Pancreas (tissue), 10 donors: ENCODE measurements around the gene VAV2. TPM values are rescaled to one million over a fixed set of nuclear protein-coding genes. Genes with fewer than 3 reads are reported as not detected.

Experiments used
- ATAC-seq, 4 donors: fragments of 200-7000 bp; cut with Tn5 transposase; one replicate each; pipeline versions ENCODE4 v1.8.0 to v1.9.1; 2020; ENCODE audit warnings: mild to moderate bottlenecking in 4 of 4, moderate library complexity in 4 of 4
- DNase-seq, 6 donors: peaks; one replicate each; pipeline ENCODE4 v3.0.0-alpha.2; 2020
- FAIRE-seq: peaks from 2 replicates; lab custom pipeline; 2012; peaks lifted over from hg19 to GRCh38; lab: Jason Lieb, UNC
- H3K27ac ChIP-seq, 4 donors: fragments of 200-600 bp; sonication (generic); 1 replicate in 3 of 4; 2 replicates in 1 of 4; pipeline versions ENCODE4 v1.5.0 to v1.8.0; 2020
- H3K27me3 ChIP-seq, 4 donors: fragments of 200-600 bp; one replicate each; pipeline ENCODE4 v1.8.0; 2021
- H3K36me3 ChIP-seq, 3 donors: fragments of 200-600 bp; sonication (generic) in 1 of 3; one replicate each; pipeline versions ENCODE4 v1.5.0 to v1.8.0; 2020 to 2021
- H3K4me1 ChIP-seq, 3 donors: fragments of 200-600 bp; one replicate each; pipeline ENCODE4 v1.8.0; 2021
- H3K4me3 ChIP-seq, 4 donors: fragments of 200-600 bp; sonication (generic) in 2 of 4; one replicate each; pipeline versions ENCODE4 v1.5.0 to v1.8.0; 2020 to 2021
- H3K9me3 ChIP-seq, 4 donors: fragments of 200-600 bp; one replicate each; pipeline ENCODE4 v1.8.0; 2021
- WGBS, 2 donors: extraction: QIAGEN DNeasy Blood & Tissue Kit; methylation state at CpG; one replicate each; pipeline ENCODE4 v1.1.7; 2013; 5-methylcytosine and 5-hydroxymethylcytosine counted together
- intact Hi-C, 3 donors: fragments of 100-400 bp; cut with DNase I; formaldehyde crosslinking; loops; one replicate each; pipeline versions ENCODE4 v1.11.1 to v1.14.2; 2022
- polyA plus RNA-seq, 2 donors: library from polyadenylated mRNA; stranded (reverse); fragments of 200-250 nt; gene quantifications; one replicate each; pipeline ENCODE4 v1.2.3, GENCODE V29; 2013
- total RNA-seq, 6 donors: library from RNA; stranded (reverse); fragmentation: NEBNext Ultra II Directional in 4 of 6; extraction: Animal tissue kit (Norgen Biotek cat#: 25700) in 4 of 6; gene quantifications; one replicate each; pipeline versions ENCODE4 v1.2.1 to v1.2.4, GENCODE V29; 2021 to 2023
- TF ChIP-seq, protein P1 (sequence below), 4 donors: fragments of 200-600 bp; sonication (generic) in 3 of 4; IDR thresholded peaks; one replicate each; pipeline versions ENCODE4 v1.5.0 to v1.8.0; 2021; ENCODE audit warnings: antibody characterized with exemption in 4 of 4
- donor health status: healthy with polysubstance abuse.
- donor health status: DM: no; HTN: no; CAD: no; lungs with moderate emphysema.
- donor health status: DM: no; HTN: no; CAD: no.
- donor health status: control.
- donor health status: control.
- donor health status: Bipolar disorder and iron deficiency.
- donor health status: DM: yes; HTN: yes; CAD: no.
- donor health status: DM: no; HTN: no; CAD: no.
- donor health status: DM: no; HTN: no; CAD: no.
- donor health status: DM: yes; HTN: yes; CAD: no.

Gene VAV2
- total and polyA plus RNA-seq, 8 donors = 20.5 to 41.0 (median 33.6) TPM

DNA sequence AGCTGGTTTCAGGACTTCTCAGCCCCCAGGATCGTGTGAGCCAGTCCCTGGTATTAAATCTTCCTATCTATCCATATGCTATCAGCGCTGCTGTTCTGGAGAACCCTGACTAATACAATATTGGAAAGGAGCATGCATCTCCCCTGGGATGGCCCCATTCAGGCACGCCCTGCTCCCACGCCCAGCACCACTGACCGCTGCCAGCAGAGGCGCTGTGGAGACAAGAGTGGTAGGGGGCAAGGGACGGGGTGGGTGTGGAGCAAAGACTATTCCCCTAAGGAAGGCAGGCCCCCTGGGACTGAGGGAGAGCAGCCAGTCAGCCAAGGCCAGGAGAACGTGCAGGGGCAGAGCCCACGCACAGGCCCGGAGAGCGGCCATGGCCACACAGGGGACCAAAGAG lies 116.0 kb downstream of the VAV2 start:
- no peaks in the 10 kb centered on the region for H3K9me3 ChIP-seq
- no peak overlapping the region for H3K4me3 ChIP-seq
- no peak for FAIRE-seq
- no peaks in the 10 kb centered on the region for H3K27me3 ChIP-seq
- no peaks in the 10 kb centered on the region for H3K36me3 ChIP-seq
- H3K27ac ChIP-seq = no peak overlapping the region
- TF ChIP-seq, protein P1, sequence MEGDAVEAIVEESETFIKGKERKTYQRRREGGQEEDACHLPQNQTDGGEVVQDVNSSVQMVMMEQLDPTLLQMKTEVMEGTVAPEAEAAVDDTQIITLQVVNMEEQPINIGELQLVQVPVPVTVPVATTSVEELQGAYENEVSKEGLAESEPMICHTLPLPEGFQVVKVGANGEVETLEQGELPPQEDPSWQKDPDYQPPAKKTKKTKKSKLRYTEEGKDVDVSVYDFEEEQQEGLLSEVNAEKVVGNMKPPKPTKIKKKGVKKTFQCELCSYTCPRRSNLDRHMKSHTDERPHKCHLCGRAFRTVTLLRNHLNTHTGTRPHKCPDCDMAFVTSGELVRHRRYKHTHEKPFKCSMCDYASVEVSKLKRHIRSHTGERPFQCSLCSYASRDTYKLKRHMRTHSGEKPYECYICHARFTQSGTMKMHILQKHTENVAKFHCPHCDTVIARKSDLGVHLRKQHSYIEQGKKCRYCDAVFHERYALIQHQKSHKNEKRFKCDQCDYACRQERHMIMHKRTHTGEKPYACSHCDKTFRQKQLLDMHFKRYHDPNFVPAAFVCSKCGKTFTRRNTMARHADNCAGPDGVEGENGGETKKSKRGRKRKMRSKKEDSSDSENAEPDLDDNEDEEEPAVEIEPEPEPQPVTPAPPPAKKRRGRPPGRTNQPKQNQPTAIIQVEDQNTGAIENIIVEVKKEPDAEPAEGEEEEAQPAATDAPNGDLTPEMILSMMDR (IDR thresholded peaks at IDR 0.05) = no peak
- 90% methylated on average over 11 of the region's 11 CpGs for WGBS, 2 donors
- intact Hi-C loops = no loop called here
- ATAC-seq = peak in 1 of 4 donors; percentile 9
- peaks cover 2 to 6% (median 4%) of the 10 kb centered on the region in 3 donors for H3K4me1 ChIP-seq
- no peak for DNase-seq

GRCh38 chr9:133875131-133875530 lies 117.0 kb downstream of the VAV2 start:
- H3K9me3 ChIP-seq = no peaks in the 10 kb centered on the region
- no peak for DNase-seq
- H3K27me3 ChIP-seq = no peaks in the 10 kb centered on the region
- no peak overlapping the region for H3K4me3 ChIP-seq
- intact Hi-C loops = no loop called here
- WGBS, 2 donors = 87% methylated on average over 11 of the region's 11 CpGs
- H3K36me3 ChIP-seq = no peaks in the 10 kb centered on the region
- H3K27ac ChIP-seq = no peak overlapping the region
- ATAC-seq = no peak
- TF ChIP-seq, protein P1 (IDR thresholded peaks at IDR 0.05) = no peak
- peaks cover 0 to 2% (median 0%) of the 10 kb centered on the region in 3 donors for H3K4me1 ChIP-seq
- no peak for FAIRE-seq

- intact Hi-C loops = no loop called here
- H3K4me1 ChIP-seq = peaks cover 0 to 6% (median 0%) of the 10 kb centered on the region in 3 donors
- TF ChIP-seq, protein P1 (IDR thresholded peaks at IDR 0.05) = no peak
- no peak overlapping the region for H3K27ac ChIP-seq
- FAIRE-seq (no peak), DNase-seq (no peak), ATAC-seq (no peak)
- 88 to 91% methylated on average over 10 of the region's 10 CpGs for WGBS, 2 donors
- no peaks in the 10 kb centered on the region for H3K36me3 ChIP-seq
- H3K27me3 ChIP-seq = no peaks in the 10 kb centered on the region
- H3K4me3 ChIP-seq = no peak overlapping the region
- H3K9me3 ChIP-seq = no peaks in the 10 kb centered on the region
Measured at GRCh38 chr9:133874659-133875058, 117.5 kb downstream of the VAV2 start.

GRCh38 chr9:133874060-133874657 lies 118.0 kb downstream of the VAV2 start:
- no peak for DNase-seq
- intact Hi-C loops = no loop called here
- peaks cover 0 to 7% (median 0%) of the 10 kb centered on the region in 3 donors for H3K4me1 ChIP-seq
- H3K27ac ChIP-seq = no peak overlapping the region
- H3K4me3 ChIP-seq = no peak overlapping the region
- no peaks in the 10 kb centered on the region for H3K27me3 ChIP-seq
- no peaks in the 10 kb centered on the region for H3K36me3 ChIP-seq
- peak in 1 of 4 donors; percentile 25 for ATAC-seq
- no peaks in the 10 kb centered on the region for H3K9me3 ChIP-seq
- TF ChIP-seq, protein P1 (IDR thresholded peaks at IDR 0.05) = no peak
- no peak for FAIRE-seq
- WGBS, 2 donors = 86 to 91% methylated on average over 14 of the region's 14 CpGs

DNA sequence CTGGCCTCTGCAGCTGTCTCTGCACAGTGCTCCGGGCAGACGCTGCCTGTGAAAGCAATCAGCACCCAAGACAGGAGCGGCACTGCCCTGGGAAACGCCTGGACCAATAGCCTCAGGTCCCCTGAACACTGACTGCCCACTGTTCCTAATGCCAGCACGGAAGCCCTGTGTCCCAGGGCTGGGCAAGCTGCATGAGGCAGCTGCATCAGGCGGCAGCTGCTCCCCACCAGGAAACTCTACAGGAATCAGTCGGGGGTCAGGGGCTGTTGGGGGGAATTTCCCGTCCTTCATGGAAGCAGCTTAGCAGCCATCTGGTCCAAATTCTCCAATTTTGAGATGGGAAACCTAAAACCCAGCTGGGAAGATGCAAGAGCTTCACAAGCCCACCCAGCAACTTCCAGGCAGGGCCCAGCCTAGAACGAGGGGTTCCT lies 118.6 kb downstream of the VAV2 start:
- no peak for FAIRE-seq

More for the DNA sequence above, 118.6 kb downstream of the VAV2 start:
- ATAC-seq (no peak), DNase-seq (no peak)
- WGBS, 2 donors = 89 to 93% methylated on average over 9 of the region's 9 CpGs
- peaks cover 0 to 7% (median 0%) of the 10 kb centered on the region in 3 donors for H3K4me1 ChIP-seq
- H3K4me3 ChIP-seq = no peak overlapping the region
- TF ChIP-seq, protein P1 (IDR thresholded peaks at IDR 0.05) = no peak
- H3K36me3 ChIP-seq = no peaks in the 10 kb centered on the region
- no peaks in the 10 kb centered on the region for H3K27me3 ChIP-seq
- no peaks in the 10 kb centered on the region for H3K9me3 ChIP-seq
- H3K27ac ChIP-seq = no peak overlapping the region
- intact Hi-C loops = no loop called here
